Vagina (tissue), 2 donors: ENCODE measurements around the gene LARP6.
"Not testable (repeated sequence)": the region's sequence is repeated elsewhere in the genome, so short reads cannot be mapped to it uniquely, and the experiment has no call there.

Source experiments
- POLR2AphosphoS5 ChIP-seq, 2 donors: sonication (generic); formaldehyde crosslinking; IDR thresholded peaks; one replicate each; pipeline ENCODE4 v1.9.0; 2017; ENCODE audit warnings: antibody characterized with exemption in 2 of 2, mild to moderate bottlenecking in 2 of 2, low read depth in 1 of 2; ENCODE audit not compliant: insufficient read depth in 1 of 2
- TF ChIP-seq, protein P1 (sequence below), 3 experiments: fragments of 450-650 bp in 2 of 3; fragments of 200-600 bp in 1 of 3; sonication (generic) in 1 of 3; IDR thresholded peaks; one replicate each; pipeline ENCODE4 v1.5.1; 2017 to 2019; ENCODE audit warnings: antibody characterized with exemption in 3 of 3, mild to moderate bottlenecking in 2 of 3, moderate library complexity in 2 of 3

DNA sequence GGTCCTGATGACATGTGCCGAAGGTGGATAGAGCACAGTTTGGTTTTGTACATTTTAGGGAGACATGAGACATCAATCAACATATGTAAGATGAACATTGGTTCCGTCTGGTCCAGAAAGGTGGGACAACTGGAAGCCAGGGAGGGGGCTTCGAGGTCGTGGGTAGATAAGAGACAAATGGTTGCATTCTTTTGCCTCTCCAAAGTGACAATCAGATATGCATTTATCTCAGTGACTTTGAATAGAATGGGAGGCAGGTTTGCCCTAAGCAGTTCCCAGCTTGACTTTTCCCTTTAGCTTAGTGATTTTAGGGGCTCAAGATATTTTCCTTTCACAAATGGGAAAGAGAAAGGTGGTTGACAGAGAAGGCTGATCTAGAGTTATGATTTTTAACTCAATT is 38.9 kb downstream of the LARP6 start:
- TF ChIP-seq, protein P1, sequence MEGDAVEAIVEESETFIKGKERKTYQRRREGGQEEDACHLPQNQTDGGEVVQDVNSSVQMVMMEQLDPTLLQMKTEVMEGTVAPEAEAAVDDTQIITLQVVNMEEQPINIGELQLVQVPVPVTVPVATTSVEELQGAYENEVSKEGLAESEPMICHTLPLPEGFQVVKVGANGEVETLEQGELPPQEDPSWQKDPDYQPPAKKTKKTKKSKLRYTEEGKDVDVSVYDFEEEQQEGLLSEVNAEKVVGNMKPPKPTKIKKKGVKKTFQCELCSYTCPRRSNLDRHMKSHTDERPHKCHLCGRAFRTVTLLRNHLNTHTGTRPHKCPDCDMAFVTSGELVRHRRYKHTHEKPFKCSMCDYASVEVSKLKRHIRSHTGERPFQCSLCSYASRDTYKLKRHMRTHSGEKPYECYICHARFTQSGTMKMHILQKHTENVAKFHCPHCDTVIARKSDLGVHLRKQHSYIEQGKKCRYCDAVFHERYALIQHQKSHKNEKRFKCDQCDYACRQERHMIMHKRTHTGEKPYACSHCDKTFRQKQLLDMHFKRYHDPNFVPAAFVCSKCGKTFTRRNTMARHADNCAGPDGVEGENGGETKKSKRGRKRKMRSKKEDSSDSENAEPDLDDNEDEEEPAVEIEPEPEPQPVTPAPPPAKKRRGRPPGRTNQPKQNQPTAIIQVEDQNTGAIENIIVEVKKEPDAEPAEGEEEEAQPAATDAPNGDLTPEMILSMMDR (IDR thresholded peaks at IDR 0.05): not testable (repeated sequence)
- TF ChIP-seq POLR2AphosphoS5 (IDR thresholded peaks at IDR 0.05; ENCODE audit: insufficient read depth in 1 of 2, low read depth in 1 of 2): not testable (repeated sequence)
